Left ventricle myocardium inferior (tissue), 1 donor: Measurements from ENCODE around the gene YWHAE. TPM values are rescaled to one million over a fixed set of nuclear protein-coding genes. Genes with fewer than 3 reads are reported as not detected.

Experiments used
- DNase-seq: peaks from one replicate; pipeline ENCODE4 v3.0.0-alpha.2; 2020
- H3K27ac ChIP-seq: fragments of 200-600 bp; replicated peaks from 2 replicates; pipeline ENCODE4 v1.8.0; 2021
- H3K27me3 ChIP-seq: fragments of 200-600 bp; 2 replicates; pipeline ENCODE4 v1.8.0; 2021; ENCODE audit warnings: low read depth
- H3K36me3 ChIP-seq: fragments of 200-600 bp; 2 replicates; pipeline ENCODE4 v1.8.0; 2021
- H3K4me1 ChIP-seq: fragments of 200-600 bp; 2 replicates; pipeline ENCODE4 v1.8.0; 2021
- H3K4me3 ChIP-seq: fragments of 200-600 bp; 2 replicates; pipeline ENCODE4 v1.8.0; 2021; ENCODE audit warnings: mild to moderate bottlenecking, moderate library complexity
- H3K9me3 ChIP-seq: fragments of 200-600 bp; replicated peaks from 2 replicates; pipeline ENCODE4 v1.8.0; 2021
- intact Hi-C: fragments of 100-400 bp; cut with micrococcal nuclease; formaldehyde crosslinking; loops from one replicate; pipeline ENCODE4 v1.11.0; 2022
- total RNA-seq: library from RNA; stranded (reverse); fragmentation: NEBNext Ultra II Directional; extraction: Animal tissue kit (Norgen Biotek cat#: 25700); gene quantifications from one replicate; pipeline ENCODE4 v1.2.1, GENCODE V29; 2021
- TF ChIP-seq, protein P1 (sequence below): fragments of 200-600 bp; IDR thresholded peaks from 2 replicates; pipeline ENCODE4 v1.8.0; 2021; ENCODE audit warnings: antibody characterized with exemption, mild to moderate bottlenecking, borderline replicate concordance
- donor health status: DM: no; HTN: yes; CAD: no; lungs with severe emphysema.

The YWHAE gene
- total RNA-seq, 1 donor from 2014 or later = 569 TPM

DNA sequence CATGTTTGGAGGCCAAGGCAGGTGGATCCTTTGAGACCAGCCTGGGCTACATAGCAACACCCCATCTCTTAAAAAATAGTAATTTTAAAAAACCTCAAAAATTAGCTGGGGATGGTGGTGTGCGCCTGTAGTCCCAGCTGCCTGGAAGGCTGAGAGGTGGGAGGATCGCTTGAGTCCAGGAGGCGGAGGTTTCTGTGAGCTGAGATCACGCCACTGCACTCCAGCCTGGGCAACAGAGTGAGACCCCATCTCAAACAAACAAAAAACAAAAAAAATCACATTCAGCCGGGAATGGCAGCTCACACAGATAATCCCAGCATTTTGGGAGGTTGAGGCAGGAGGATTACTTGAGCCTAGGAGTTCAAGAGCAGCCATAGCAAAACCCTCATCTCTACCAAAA is 16.4 kb upstream of the YWHAE start:
- intact Hi-C loops = no loop called here
- H3K4me3 ChIP-seq = no peak overlapping the region

DNA sequence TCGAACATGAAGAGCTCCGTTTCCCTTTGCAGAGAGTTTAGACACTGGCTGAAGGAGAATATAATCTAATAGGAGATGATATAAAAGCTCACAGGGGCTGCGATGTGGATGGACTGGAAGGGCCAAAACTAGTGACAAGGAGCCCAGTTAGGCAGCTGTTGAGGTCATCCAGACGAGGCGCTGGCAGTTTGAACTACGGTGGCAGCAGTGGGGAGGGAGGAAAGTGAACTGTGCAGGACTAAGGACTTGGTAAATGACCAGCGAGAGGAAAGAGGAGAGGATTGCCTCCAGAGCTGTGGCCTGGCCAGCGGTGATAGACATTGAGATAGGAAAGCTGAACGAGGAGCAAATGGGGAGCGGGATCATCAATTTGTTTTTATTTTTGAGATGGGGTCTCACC is 14.6 kb upstream of the YWHAE start:
- TF ChIP-seq, protein P1, sequence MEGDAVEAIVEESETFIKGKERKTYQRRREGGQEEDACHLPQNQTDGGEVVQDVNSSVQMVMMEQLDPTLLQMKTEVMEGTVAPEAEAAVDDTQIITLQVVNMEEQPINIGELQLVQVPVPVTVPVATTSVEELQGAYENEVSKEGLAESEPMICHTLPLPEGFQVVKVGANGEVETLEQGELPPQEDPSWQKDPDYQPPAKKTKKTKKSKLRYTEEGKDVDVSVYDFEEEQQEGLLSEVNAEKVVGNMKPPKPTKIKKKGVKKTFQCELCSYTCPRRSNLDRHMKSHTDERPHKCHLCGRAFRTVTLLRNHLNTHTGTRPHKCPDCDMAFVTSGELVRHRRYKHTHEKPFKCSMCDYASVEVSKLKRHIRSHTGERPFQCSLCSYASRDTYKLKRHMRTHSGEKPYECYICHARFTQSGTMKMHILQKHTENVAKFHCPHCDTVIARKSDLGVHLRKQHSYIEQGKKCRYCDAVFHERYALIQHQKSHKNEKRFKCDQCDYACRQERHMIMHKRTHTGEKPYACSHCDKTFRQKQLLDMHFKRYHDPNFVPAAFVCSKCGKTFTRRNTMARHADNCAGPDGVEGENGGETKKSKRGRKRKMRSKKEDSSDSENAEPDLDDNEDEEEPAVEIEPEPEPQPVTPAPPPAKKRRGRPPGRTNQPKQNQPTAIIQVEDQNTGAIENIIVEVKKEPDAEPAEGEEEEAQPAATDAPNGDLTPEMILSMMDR = no peak
- Histone ChIP-seq H3K27me3 (no peaks in the 10 kb centered on the region), H3K9me3 (peaks cover 12% of the 10 kb centered on the region), H3K4me1 (peaks cover 30% of the 10 kb centered on the region), H3K27ac (peak overlapping the region; percentile 68), H3K36me3 (peaks cover 11% of the 10 kb centered on the region), H3K4me3 (no peak overlapping the region)
- intact Hi-C loops = no loop called here
- DNase-seq = no peak

More for the DNA sequence above, 16.4 kb upstream of the YWHAE start:
- DNase-seq = no peak
- peaks cover 29% of the 10 kb centered on the region for H3K36me3 ChIP-seq
- H3K9me3 ChIP-seq = peaks cover 12% of the 10 kb centered on the region
- no peak overlapping the region for H3K27ac ChIP-seq
- H3K27me3 ChIP-seq = no peaks in the 10 kb centered on the region
- TF ChIP-seq, protein P1 = no peak
- peaks cover 30% of the 10 kb centered on the region for H3K4me1 ChIP-seq

DNA sequence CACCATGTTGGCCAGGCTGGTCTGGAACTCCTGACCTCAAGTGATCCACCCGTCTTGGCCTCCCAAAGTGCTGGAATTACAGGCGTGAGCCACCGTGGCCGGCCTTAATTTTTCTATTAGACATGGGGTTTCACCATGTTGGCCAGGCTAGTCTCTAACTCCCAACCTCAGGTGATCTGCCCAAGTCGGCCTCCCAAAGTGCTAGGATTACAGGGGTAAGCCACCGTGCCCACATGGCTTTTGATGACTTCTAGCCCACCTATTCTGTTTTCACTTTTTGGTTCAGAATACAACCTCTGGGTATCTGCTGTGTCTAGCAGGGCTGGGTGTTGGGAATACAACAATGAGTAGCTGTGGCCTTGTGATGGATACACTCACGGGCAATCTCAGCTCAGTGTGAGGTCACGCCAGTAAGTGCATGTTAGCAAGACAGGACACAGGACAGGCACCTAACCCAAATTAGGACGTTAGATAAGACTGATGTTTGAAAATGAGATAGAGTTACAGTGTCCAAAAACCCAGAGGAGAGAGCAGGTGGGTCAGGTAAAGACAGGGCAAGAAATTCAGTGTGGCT is 14.1 kb upstream of the YWHAE start:
- Histone ChIP-seq H3K36me3 (peaks cover 10% of the 10 kb centered on the region), H3K4me3 (no peak overlapping the region), H3K4me1 (peaks cover 30% of the 10 kb centered on the region), H3K9me3 (peaks cover 12% of the 10 kb centered on the region), H3K27ac (peak overlapping the region; percentile 68), H3K27me3 (no peaks in the 10 kb centered on the region)
- TF ChIP-seq, protein P1 = no peak
- intact Hi-C loops = no loop called here
- DNase-seq = no peak

DNA sequence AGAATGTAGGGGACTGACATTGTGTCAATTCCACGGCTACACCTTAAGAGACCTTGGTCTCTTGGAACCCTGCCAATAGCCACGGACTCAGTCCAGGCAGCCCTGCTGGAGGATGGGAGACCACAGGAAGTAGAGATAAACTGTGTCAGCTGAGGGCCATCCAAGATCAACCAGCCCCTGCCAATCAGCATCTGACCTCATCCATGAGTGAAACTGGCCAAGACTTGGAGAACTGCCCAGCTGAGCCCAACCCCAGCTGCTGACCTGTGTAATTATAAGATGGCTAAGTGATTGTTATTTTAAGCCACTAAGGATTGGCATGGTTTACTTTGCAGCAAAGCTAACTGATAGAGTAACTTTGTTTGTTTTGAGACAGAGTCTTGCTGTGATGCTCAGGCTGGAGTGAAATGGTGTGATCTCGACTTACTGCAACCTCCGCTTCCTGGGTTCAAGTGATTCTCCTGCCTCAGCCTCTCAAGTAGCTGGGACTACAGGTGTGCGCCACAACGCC is 13.3 kb upstream of the YWHAE start:
- Histone ChIP-seq H3K27me3 (no peaks in the 10 kb centered on the region), H3K4me3 (no peak overlapping the region), H3K27ac (peak overlapping the region; percentile 68), H3K9me3 (peaks cover 12% of the 10 kb centered on the region), H3K36me3 (peaks cover 10% of the 10 kb centered on the region), H3K4me1 (peaks cover 30% of the 10 kb centered on the region)
- intact Hi-C loops = no loop called here
- peak; percentile 82 for DNase-seq
- TF ChIP-seq, protein P1 = no peak

DNA sequence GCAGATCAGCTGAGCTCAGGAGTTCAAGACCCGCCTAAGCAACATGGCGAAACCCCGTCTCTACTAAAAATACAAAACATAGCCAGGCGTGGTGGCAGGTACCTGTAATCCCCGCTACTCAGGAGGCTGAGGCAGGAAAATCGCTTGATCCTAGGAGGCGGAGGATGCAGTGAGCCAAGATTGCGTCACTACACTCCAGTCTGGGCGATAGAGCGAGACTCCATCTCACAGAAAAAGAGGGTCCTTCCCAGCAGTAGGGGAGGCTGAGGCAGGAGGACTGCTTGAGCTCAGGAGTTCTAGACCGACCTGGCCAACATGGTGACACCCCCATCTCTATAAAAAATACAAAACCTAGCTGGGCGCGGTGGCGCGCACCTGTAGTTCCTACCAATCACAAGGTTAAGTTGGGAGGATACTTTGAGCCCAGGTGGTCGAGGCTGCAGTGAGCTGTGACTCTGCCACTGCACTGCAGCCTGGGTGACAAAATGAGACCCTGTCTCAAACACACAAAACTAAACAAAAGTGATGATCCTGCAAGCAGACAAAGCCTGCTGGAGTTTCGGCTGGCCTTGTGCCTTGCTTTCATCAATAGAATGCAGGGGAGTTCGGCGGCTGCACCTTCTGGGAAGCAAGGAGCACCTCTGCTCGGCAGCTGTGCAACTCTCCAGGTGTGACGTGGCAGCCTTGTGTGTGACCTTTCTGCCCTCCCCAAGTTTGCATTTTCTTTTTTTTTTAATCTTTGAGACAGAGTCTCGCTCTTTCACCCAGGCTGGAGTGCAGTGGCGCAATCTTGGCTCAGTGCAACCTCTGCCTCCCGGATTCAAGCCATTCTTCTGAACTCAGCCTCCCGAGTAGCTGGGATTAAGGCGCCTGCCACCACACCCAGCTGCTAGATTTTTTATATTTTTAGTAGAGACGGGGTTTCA is 12.4 kb upstream of the YWHAE start:
- intact Hi-C loops = no loop called here

More for the DNA sequence above, 12.4 kb upstream of the YWHAE start:
- Histone ChIP-seq H3K4me1 (peaks cover 30% of the 10 kb centered on the region), H3K36me3 (peaks cover 4% of the 10 kb centered on the region), H3K27me3 (no peaks in the 10 kb centered on the region), H3K9me3 (peaks cover 12% of the 10 kb centered on the region), H3K4me3 (no peak overlapping the region), H3K27ac (peak overlapping the region; percentile 68)
- DNase-seq = no peak
- TF ChIP-seq, protein P1 = no peak
